IPS DF 4.7 (cell line): Measurements from ENCODE around the gene CYP8B1.

Experiments used
- DNase-seq: peaks from one replicate; pipeline ENCODE4 v3.0.0-alpha.2; 2013; ENCODE audit warnings: low spot score; ENCODE audit errors: extremely low read depth

Gene CYP8B1

DNA sequence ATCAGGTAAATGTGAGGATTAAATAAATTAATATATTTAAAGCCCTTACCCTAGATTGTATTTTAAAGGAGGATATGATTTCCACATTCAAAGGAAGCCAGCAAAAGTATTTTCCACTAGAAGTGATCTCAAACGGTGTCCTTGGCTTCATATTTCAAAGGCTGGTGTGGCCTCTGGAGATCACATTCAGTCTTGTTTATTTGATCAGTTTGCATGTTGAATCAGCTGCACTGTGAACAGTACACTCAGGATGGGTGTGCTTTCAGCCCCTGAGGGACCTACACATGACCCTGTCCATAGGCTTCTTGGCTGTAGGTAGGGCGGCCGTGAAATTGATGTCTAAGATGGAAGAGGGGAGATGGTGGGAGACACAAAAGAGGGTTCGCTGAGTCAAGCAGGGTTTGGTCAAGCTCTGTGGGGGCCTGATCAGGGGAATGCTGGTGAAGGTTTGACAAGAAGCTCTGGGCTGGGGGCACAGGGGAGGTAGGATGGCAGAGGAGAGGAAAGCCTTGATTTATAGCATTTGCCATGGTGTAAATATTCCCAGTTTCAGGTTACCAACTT, 21.9 kb downstream of the CYP8B1 start:
- no peak for DNase-seq

GRCh38 chr3:42853056-42853455, 22.6 kb downstream of the CYP8B1 start:
- no peak for DNase-seq

- DNase-seq = no peak
Measured at GRCh38 chr3:42852441-42852840, 23.2 kb downstream of the CYP8B1 start.

GRCh38 chr3:42851228-42851834, 24.3 kb downstream of the CYP8B1 start:
- no peak for DNase-seq

DNA sequence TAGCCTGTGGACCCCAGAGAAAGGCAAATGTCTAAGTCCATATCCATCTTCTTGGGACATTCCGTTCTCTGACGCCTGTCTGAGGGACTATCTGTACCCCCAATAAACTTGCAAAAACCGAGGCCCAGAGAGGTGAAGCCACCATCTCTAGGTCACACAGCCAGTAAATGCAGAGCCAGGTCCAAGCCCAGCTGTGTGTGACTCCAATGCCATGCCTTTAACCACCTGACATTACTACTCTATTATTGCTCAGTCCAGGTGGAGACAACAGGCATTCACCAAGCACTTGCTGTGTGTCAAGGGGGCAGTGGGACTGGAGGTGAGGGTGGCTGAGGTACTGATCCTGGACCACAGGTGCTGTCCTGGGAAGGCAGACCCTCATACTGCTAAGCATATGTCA, 25.4 kb downstream of the CYP8B1 start:
- DNase-seq = no peak

GRCh38 chr3:42849017-42849416, 26.7 kb downstream of the CYP8B1 start:
- DNase-seq = no peak

DNA sequence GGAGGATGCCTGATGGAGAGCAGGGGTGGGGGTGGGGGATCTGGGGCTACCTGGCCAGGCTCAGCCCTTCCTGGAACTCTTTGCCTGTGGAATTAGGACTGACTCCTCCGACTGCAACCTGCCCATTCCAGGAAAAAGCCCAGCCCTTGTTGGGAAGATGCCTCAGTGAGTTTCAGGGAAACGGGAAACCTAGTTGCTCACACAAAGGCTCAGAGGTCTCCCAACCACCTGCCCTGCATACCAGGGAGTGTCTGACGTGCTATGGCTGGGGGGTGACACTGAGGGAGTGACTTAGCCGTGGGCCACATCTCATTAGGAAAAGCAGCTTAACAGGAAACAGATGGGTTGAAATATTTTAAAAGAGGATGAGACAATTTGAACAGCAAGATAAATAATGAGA, 27.9 kb downstream of the CYP8B1 start:
- no peak for DNase-seq

DNA sequence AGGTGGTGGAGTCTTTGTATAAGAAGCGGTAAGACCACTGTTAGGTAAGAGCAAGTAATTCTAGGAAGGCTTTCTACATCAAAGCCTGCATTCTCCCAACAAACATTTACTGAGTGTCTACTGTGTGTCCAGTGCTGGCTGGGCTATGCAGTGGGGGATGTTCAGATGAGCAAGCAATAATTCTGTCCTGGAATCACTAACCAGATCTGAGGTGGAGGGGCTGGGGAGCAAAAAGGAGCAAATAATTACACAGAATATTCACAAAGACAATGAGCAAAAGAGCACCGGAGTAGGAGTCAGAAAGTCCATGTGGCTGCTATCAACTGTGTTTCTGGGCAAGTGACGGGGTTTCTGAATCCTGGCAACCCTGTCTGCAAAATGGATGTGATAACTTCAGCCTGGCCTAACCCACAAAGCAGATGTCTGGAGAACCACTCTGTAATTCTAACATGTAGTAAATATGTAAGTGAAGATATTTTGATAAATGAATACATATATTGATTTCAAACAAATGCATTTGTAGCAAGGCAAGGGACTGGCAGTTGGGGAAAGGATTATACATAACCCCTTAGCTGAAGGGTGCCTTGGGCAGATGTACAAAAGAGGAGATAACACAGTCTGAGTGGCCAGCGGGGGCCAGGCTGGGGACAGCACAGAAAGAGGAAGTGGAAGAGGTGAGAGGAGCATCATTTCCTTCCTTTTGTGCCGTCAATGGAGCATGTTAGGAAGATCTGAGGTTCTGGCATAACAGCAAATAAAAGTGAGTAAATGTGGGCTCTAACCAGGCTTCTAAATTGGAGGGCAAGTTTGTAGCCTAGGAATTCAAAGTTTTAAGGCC, 28.8 kb downstream of the CYP8B1 start:
- no peak for DNase-seq

GRCh38 chr3:42844815-42845214, 30.9 kb downstream of the CYP8B1 start:
- DNase-seq = no peak

GRCh38 chr3:42844412-42844713, 31.3 kb downstream of the CYP8B1 start:
- no peak for DNase-seq

DNA sequence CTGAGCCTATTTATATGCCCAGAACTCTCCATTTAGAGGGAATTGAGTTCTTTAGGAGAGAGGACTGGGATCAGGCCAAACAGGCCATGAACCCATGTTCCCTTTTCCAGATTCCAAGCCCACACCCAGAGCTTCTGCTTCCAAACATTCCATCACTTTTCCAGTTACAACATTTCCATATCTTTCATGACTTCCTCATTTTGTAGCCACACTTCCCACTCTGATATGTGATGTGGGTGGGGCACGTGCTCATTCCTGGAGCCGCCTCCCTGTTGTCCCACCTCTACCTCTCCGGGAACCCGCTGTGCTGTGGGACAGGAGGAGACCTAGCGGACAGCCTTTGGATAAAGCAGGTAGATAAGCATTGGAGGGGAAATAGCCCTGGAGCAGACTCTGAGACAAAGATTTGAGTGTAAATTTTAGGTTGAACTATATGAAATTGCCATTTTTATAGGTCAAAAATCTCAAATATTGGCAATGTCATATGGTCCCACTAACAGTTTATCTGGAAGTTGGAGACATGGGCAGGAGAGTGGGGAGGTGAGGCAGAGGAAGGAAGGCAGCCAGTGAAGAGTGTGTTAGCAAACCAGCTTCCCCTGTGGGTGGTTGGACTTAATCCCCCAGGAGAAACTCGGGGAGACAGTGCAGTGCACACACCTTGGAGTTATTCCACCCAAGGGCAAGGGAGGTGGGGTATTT, 31.8 kb downstream of the CYP8B1 start:
- no peak for DNase-seq

DNA sequence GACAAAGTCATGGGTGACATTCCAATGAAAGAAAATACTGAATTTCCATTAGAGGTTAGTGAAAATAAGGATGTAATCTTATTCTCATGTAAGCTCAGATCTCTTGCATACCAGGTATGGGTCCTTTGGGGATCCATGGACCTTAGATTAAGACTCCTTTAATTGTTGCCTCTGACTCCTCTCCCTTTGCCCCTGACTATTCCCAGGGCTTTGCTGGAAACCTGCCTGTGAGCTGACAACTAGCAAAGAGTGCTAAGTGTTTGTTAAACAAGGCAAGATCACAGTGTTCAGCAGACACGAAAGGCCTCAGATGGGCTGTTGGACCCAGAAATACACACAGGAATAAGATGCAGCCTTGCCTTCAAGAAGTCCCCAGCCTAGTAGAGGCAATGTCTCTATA, 34.3 kb downstream of the CYP8B1 start:
- DNase-seq = no peak

DNA sequence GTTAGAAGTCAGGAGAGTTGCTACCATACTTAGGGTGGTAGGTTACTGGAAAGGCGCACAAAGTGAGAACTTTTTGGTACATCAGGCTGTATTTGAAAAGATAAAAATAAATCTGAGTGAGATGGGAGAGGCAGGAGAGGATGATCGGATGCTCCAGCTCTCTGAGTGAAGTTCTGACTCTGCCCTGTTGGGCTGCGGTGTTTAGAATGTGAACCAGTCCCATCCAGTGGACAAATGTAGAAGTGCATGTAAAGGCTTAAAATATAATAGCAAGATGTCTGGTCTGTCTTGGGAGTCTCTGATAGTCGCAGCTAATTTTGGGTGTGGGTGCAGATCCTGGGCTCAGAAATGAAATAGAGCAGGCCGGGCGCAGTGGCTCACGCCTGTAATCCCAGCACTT, 36.1 kb downstream of the CYP8B1 start:
- no peak for DNase-seq

DNA sequence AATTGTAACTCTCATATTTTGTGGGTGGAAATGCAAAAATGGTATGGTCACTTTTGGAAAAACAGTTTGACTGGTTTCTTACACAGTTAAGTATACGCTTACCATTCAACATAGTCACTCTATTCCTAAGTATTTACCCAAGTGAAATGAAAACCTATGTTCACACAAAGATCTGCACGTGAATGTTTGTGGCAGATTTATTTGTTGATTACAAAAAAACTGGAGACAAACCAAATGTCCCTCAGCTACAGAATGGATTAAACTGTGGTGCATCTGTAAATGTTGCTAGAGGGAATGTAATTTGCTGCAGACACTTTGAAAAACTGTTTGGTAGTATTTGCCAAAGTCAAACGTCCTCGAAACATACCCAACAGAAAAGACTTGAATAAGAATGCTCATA, 37.1 kb downstream of the CYP8B1 start:
- DNase-seq = no peak

- no peak for DNase-seq
Measured at GRCh38 chr3:42836150-42837123, 39.2 kb downstream of the CYP8B1 start.

- DNase-seq = peak; percentile 53
Measured at GRCh38 chr3:42831321-42831713, 44.4 kb downstream of the CYP8B1 start.

DNA sequence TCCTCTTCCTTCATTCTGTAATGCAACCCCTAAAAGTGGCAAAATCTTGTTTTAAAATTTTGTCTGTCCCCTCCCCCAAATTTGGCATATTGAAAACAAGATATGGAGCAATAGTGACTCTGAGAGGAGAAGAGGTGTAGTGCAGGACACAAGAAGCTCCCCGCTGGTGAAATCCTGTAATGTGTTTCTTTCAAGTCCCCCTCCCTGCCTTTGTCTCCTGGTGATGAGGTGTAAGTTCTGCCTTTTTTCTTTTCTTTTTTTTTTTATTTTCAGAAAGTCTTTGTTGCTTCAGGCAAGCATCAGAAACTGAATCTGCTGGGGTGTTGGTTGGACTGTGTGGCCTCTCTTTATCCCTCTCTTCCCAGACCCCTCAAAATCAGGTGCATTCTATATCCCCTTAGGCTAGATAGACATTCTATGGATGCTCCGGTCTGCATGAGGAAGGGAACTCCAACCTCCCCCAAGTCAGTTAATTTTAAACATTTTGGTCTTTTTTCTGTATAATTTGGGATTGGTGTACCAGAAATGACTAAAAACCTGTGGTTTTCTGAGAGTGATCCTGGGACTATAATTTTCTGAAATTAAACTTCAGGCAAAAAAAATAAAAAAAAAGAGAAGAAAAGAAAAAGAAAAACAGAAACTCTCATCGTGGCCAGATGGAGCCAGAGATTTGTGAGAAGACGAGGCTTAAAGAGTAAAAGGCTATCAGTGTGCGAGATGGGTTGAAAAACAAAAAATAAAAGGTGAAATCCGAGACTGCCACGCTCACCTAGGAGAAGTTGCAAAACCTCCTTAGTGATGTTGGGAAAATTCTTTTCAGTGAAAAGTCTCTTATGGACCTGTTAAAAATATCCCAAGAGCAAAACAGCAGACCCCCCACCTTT, 45.0 kb downstream of the CYP8B1 start:
- peak; percentile 62 for DNase-seq

- no peak for DNase-seq
Measured at GRCh38 chr3:42829628-42830436, 45.8 kb downstream of the CYP8B1 start.

DNA sequence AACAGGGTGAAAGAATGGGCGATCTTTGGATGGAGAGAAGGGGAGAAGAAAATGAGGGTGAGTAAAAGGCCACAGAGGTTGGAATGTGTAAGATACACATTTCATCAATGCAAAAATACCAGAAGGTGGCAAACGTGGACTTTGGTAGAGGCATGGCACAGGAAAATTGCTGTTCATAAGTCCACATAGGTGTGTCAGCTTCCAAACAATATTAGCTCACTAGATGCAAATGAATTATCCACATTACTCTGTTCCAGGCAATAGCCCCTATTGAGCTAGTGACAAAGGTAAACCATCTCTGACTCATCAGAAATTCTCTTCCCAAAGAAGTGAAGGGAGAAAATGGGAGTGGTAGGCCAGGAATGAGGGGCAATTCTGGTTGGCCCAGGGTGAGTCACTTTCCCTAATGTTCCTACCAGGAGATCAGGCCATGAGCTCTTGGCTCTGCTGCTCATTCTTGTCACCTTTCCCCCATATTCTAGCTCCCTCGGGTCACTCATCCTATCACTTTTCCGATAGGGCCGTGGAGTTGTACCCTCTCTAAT, 46.5 kb downstream of the CYP8B1 start:
- no peak for DNase-seq
